Cardiac muscle cell (in vitro differentiated cells and primary cell): ENCODE results near the gene C4orf50. TPM values are rescaled to one million over a fixed set of nuclear protein-coding genes. Genes with fewer than 3 reads are reported as not detected.

Experiments
- DNase-seq, 2 donors: peaks; one replicate each; pipeline versions ENCODE4 v3.0.0 to v3.0.0-alpha.2; 2010 to 2017; ENCODE audit warnings: low read depth in 1 of 2, low spot score in 1 of 2
- H3K27ac ChIP-seq: fragments of 200-600 bp; sonication (generic); 2 replicates; pipeline ENCODE4 v1.5.1; 2016
- H3K27me3 ChIP-seq: fragments of 200-600 bp; sonication (generic); 2 replicates; pipeline ENCODE4 v1.6.0; 2016; ENCODE audit warnings: control low read depth
- H3K36me3 ChIP-seq: fragments of 200-600 bp; sonication (generic); 2 replicates; pipeline ENCODE4 v1.5.1; 2016; ENCODE audit warnings: control low read depth
- H3K4me1 ChIP-seq: fragments of 200-600 bp; sonication (generic); 2 replicates; pipeline ENCODE4 v1.8.1; 2017; ENCODE audit warnings: low read depth, mild to moderate bottlenecking, mixed run types
- H3K4me3 ChIP-seq: fragments of 200-600 bp; sonication (generic); 2 replicates; pipeline ENCODE4 v1.5.1; 2016; ENCODE audit warnings: mild to moderate bottlenecking
- H3K9me3 ChIP-seq: fragments of 200-600 bp; sonication (generic); 2 replicates; pipeline ENCODE4 v1.5.1; 2017; ENCODE audit warnings: low read depth, mild to moderate bottlenecking, control low read depth
- polyA plus RNA-seq: library from polyadenylated mRNA; unstranded; fragments of >200 nt; fragmentation: Nextera tagmentation; extraction: Ambion mirVana; gene quantifications from 2 replicates; pipeline ENCODE4 v1.2.1, GENCODE V29; 2016
- total RNA-seq: library from RNA; depleted of rRNA; stranded (reverse); fragments of >200 nt; gene quantifications from 2 replicates; pipeline ENCODE4 v1.2.3, GENCODE V29; 2016
- TF ChIP-seq, protein P1 (sequence below): IDR thresholded peaks from 2 replicates; pipeline ENCODE4 v1.5.1; 2012; ENCODE audit warnings: low read depth, mild to moderate bottlenecking, low read length

The C4orf50 gene
- total RNA-seq (0.14 and 0.15 TPM in 2 replicates), polyA plus RNA-seq (not detected in 2 replicates)

DNA sequence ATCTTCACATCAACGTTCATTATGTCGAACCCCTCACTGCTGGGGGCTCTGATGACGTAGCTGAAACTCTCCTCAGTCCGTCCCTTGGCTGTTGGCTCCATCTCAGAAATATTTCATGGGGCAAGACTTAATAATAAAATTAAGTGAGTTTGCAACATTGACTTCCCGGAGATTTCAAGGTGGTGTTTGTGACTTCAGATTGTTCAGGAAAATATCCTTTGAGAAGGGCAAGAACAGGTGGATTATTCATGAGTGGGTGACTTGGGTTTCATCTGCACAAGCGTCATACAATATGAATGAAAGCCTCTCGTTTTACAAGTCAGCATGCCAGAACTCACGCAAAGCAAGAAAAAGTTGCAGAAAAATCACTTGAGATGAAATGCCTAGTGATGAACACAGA lies at the start of gene C4orf50:
TSS of gene C4orf50 (minus strand) at position 101 of the 400 bp plus-strand sequence.
- Histone ChIP-seq H3K27ac (no peak within 1 kb of the TSS), H3K4me3 (no peak within 1 kb of the TSS), H3K27me3 (peaks cover 4% of the 10 kb centered on the region), H3K36me3 (no peaks in the 10 kb centered on the region), H3K4me1 (no peaks in the 10 kb centered on the region), H3K9me3 (no peaks in the 10 kb centered on the region)
- DNase-seq: no peak
- TF ChIP-seq, protein P1, sequence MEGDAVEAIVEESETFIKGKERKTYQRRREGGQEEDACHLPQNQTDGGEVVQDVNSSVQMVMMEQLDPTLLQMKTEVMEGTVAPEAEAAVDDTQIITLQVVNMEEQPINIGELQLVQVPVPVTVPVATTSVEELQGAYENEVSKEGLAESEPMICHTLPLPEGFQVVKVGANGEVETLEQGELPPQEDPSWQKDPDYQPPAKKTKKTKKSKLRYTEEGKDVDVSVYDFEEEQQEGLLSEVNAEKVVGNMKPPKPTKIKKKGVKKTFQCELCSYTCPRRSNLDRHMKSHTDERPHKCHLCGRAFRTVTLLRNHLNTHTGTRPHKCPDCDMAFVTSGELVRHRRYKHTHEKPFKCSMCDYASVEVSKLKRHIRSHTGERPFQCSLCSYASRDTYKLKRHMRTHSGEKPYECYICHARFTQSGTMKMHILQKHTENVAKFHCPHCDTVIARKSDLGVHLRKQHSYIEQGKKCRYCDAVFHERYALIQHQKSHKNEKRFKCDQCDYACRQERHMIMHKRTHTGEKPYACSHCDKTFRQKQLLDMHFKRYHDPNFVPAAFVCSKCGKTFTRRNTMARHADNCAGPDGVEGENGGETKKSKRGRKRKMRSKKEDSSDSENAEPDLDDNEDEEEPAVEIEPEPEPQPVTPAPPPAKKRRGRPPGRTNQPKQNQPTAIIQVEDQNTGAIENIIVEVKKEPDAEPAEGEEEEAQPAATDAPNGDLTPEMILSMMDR: no peak

DNA sequence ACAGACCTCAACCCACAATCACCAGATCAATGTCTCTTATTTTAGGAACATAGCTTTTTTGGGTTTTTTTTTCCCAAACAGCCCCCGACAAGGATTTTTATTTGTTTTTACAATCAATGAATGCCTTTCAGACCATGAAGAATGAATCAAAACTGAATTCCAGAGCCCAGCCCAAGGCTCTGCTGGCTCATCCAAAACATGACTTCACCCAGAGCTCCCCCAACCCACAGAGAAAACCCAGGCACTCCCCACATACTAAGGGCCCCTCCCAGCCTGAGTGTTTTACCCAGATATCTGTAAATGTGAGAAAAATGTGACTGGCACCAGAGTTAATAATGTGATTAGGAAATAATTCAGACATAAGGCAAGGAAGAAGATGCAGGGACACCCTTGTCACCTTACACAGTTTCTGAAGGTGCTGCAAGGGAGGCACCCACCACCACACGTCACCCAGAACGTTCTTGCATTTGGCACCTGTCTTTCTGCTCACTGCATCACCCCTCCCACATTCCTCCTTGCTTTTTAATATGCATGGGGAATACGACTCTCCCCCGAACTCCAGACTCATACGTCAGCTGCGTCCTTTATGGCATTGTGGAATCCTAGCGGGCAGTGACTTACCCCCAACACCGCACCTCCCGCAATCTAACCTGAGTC lies 47.8 kb upstream of the C4orf50 start:
- Histone ChIP-seq H3K27ac (no peak overlapping the region), H3K36me3 (no peaks in the 10 kb centered on the region), H3K4me3 (no peak overlapping the region), H3K9me3 (no peaks in the 10 kb centered on the region), H3K4me1 (no peaks in the 10 kb centered on the region), H3K27me3 (no peaks in the 10 kb centered on the region)
- TF ChIP-seq, protein P1: no peak
- no peak for DNase-seq

DNA sequence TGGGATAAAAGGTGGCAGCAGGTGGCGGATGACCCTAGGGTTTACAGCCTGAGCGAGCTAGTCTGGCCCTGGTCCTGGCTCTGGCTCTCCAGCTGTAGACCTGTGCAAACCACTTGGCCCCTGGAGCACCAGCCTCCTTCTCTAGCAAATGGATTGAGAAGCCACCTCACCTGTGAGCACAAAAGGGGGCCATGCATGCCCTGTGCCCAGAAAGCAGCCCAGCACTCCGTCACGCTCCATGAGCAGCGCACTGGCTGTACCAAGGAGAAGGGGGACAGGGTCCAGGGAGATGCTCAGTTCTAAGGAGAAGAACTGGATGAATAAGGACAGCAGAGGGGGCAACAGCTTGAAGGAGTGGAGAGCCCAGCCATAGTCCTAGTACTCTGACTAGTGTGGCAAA lies 46.9 kb upstream of the C4orf50 start:
- DNase-seq: no peak
- no peaks in the 10 kb centered on the region for H3K9me3 ChIP-seq
- no peak overlapping the region for H3K4me3 ChIP-seq
- TF ChIP-seq, protein P1: no peak
- no peak overlapping the region for H3K27ac ChIP-seq
- no peaks in the 10 kb centered on the region for H3K36me3 ChIP-seq
- H3K4me1 ChIP-seq: no peaks in the 10 kb centered on the region
- H3K27me3 ChIP-seq: no peaks in the 10 kb centered on the region

- Histone ChIP-seq H3K27ac (no peak overlapping the region), H3K36me3 (no peaks in the 10 kb centered on the region), H3K9me3 (no peaks in the 10 kb centered on the region), H3K27me3 (no peaks in the 10 kb centered on the region), H3K4me1 (no peaks in the 10 kb centered on the region), H3K4me3 (no peak overlapping the region)
- TF ChIP-seq, protein P1: no peak
- DNase-seq: no peak
Measured at GRCh38 chr4:6064383-6064782, 46.2 kb upstream of the C4orf50 start.

GRCh38 chr4:6063684-6064083 lies 45.5 kb upstream of the C4orf50 start:
- DNase-seq: no peak

More at GRCh38 chr4:6063684-6064083, 45.5 kb upstream of the C4orf50 start:
- H3K27ac ChIP-seq: no peak overlapping the region
- H3K4me1 ChIP-seq: no peaks in the 10 kb centered on the region
- no peaks in the 10 kb centered on the region for H3K36me3 ChIP-seq
- TF ChIP-seq, protein P1: no peak
- no peak overlapping the region for H3K4me3 ChIP-seq
- no peaks in the 10 kb centered on the region for H3K27me3 ChIP-seq
- H3K9me3 ChIP-seq: no peaks in the 10 kb centered on the region
